Middle frontal gyrus (tissue), 1 donor: Measurements from ENCODE around the gene LYZL1.
"Not testable (repeated sequence)": the region's sequence is repeated elsewhere in the genome, so short reads cannot be mapped to it uniquely, and the experiment has no call there.

ENCODE experiments used
- DNase-seq: peaks from one replicate; pipeline ENCODE4 v3.0.0-alpha.2; 2015; ENCODE audit warnings: low spot score; ENCODE audit errors: extremely low spot score

LYZL1 gene

GRCh38 chr10:29304995-29305335, 16.1 kb downstream of the LYZL1 start:
- DNase-seq, result no peak

GRCh38 chr10:29306688-29307087, 17.8 kb downstream of the LYZL1 start:
- no peak for DNase-seq

- DNase-seq, result not testable (repeated sequence)
These were observed 19.3 kb downstream of the LYZL1 start for GRCh38 chr10:29308142-29308541.

GRCh38 chr10:29309465-29309864, 20.6 kb downstream of the LYZL1 start:
- no peak for DNase-seq

GRCh38 chr10:29310463-29310862, 21.6 kb downstream of the LYZL1 start:
- DNase-seq, result not testable (repeated sequence)

GRCh38 chr10:29313071-29313470, 24.2 kb downstream of the LYZL1 start:
- DNase-seq, result no peak

- DNase-seq, result no peak
These were observed 25.9 kb downstream of the LYZL1 start for GRCh38 chr10:29314726-29315125.

- no peak for DNase-seq
These were observed 26.9 kb downstream of the LYZL1 start for GRCh38 chr10:29315814-29316213.

GRCh38 chr10:29316308-29317026, 27.6 kb downstream of the LYZL1 start:
- DNase-seq, result no peak

GRCh38 chr10:29317027-29317420, 28.2 kb downstream of the LYZL1 start:
- DNase-seq, result no peak

- DNase-seq, result no peak
These were observed 28.7 kb downstream of the LYZL1 start for GRCh38 chr10:29317423-29318021.

- not testable (repeated sequence) for DNase-seq
These were observed 29.5 kb downstream of the LYZL1 start for GRCh38 chr10:29318141-29319071.

GRCh38 chr10:29319205-29319781, 30.4 kb downstream of the LYZL1 start:
- no peak for DNase-seq

- not testable (repeated sequence) for DNase-seq
These were observed 31.8 kb downstream of the LYZL1 start for GRCh38 chr10:29320680-29321121.

GRCh38 chr10:29321656-29322055, 32.8 kb downstream of the LYZL1 start:
- DNase-seq, result no peak

GRCh38 chr10:29322918-29323317, 34.0 kb downstream of the LYZL1 start:
- no peak for DNase-seq

- no peak for DNase-seq
These were observed 34.5 kb downstream of the LYZL1 start for GRCh38 chr10:29323367-29323766.

- DNase-seq, result no peak
These were observed 35.5 kb downstream of the LYZL1 start for GRCh38 chr10:29324220-29324841.

- DNase-seq, result no peak
These were observed 37.4 kb downstream of the LYZL1 start for GRCh38 chr10:29326299-29326698.

- DNase-seq, result no peak
These were observed 38.2 kb downstream of the LYZL1 start for GRCh38 chr10:29326886-29327745.
